ENCODE results near the gene SPATA6. TPM values are rescaled to one million over a fixed set of nuclear protein-coding genes. Genes with fewer than 3 reads are reported as not detected.
"Not testable (repeated sequence)": the region's sequence is repeated elsewhere in the genome, so short reads cannot be mapped to it uniquely, and the experiment has no call there.

Gene SPATA6
- total RNA-seq, 1 experiment from 2014 or later, result not detected

DNA sequence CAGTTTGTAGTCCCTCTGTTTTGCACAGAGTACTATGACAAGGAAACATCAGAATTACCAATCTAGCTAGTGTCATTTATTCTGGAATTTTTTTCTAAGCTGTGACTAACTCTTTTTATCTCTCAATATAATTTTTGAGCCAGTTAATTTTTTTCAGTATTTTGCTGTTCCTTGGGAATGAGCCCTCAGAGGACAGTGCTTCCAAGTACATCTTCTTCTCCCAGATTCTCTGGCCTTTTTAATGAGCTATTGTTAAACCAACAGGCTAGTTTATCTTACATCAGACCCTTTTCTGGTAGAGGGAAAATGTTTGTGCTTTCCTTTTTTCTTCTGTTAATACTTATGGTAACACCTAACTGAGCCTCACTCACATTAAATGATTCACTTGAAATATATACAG, 34.6 kb downstream of the SPATA6 start:
- not testable (repeated sequence) for H3K9me3 ChIP-seq (replicated peaks); H3K36me3 ChIP-seq; H3K27ac ChIP-seq; H3K4me3 ChIP-seq; DNase-seq (ENCODE audit: low read depth in 1 of 2, low spot score in 2 of 2); H3K4me1 ChIP-seq (replicated peaks); H3K27me3 ChIP-seq (replicated peaks)

DNA sequence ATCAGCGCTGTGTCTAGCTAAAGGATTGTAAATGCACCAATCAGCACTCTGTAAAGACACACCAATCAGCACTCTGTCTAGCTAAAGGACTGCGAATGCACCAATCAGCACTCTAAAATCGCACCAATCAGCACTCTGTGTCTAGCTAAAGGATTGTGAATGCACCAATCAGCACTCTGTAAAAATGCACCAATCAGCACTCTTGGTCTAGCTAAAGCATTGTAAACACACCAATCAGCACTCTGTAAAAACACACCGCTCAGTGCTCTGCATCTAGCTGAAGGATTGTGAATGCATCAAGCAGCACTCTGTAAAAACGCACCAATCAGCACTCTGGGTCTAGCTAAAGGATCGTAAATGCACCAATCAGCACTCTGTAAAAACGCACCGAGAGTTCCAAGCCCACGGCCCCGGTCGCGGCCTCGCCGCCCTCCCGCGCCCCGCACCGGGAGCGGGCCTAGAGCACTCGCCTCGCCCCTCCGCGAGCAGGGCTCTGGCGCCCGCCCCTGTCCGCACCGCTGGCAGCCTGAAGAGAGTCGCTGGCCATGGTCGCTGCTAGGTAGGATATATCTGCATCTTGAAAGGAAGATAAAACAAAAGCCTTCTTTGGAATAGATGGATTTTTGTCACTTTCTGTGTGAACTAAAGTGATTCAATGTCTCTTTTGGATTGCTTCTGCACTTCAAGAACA, 36.5 kb downstream of the SPATA6 start:
- not testable (repeated sequence) for H3K27ac ChIP-seq; DNase-seq (ENCODE audit: low read depth in 1 of 2, low spot score in 2 of 2); H3K4me3 ChIP-seq

DNA sequence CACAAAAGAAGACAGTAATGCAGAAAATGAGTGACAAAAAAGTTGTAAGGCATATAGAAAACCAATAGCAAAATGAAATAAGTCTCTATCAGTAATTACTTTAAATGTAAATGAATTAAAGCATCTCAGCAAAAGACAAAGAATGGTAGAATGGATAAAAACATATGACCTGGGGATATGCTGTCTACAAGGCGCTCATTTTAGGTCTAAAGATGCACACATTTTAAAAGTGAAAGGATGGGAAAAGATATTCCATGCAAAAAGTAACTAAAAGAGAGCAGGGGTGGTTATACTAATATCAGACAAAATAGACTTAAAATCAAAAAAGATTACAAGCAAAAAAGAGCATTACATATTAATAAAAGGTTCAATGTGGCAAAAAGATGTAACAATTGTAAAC, 41.2 kb downstream of the SPATA6 start:
- DNase-seq (ENCODE audit: low read depth in 1 of 2, low spot score in 2 of 2), result no peak
- Histone ChIP-seq H3K9me3 (replicated peaks) (no peaks in the 10 kb centered on the region), H3K4me3 (no peak overlapping the region), H3K27ac (no peak overlapping the region), H3K27me3 (replicated peaks) (no peaks in the 10 kb centered on the region), H3K36me3 (no peaks in the 10 kb centered on the region), H3K4me1 (replicated peaks) (no peaks in the 10 kb centered on the region)

More for the DNA sequence above, 36.5 kb downstream of the SPATA6 start:
- not testable (repeated sequence) for H3K4me1 ChIP-seq (replicated peaks); H3K9me3 ChIP-seq (replicated peaks); H3K27me3 ChIP-seq (replicated peaks); H3K36me3 ChIP-seq

DNA sequence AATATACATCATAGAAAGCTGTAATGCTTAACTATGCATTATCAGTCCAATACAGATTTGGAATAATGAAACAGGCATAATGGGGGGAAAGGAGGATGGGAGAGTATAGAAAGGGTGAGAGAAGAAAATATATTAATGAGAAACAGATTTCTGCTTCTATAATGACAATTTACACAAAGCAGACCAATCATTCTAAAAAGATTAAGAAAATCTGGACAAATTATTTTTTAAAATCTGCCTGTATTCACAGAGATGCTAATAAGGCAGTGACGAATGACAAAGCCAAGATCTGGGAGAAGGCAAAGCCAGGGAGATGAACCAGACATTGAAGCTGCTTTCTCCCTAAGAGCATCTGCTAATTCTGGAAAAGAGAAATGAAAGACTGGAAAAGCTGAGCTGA, 50.0 kb downstream of the SPATA6 start:
- no peaks in the 10 kb centered on the region for H3K4me1 ChIP-seq (replicated peaks)
- H3K36me3 ChIP-seq, result no peaks in the 10 kb centered on the region
- H3K27me3 ChIP-seq (replicated peaks), result no peaks in the 10 kb centered on the region
- no peaks in the 10 kb centered on the region for H3K9me3 ChIP-seq (replicated peaks)
- H3K27ac ChIP-seq, result no peak overlapping the region
- DNase-seq (ENCODE audit: low read depth in 1 of 2, low spot score in 2 of 2), result no peak
- no peak overlapping the region for H3K4me3 ChIP-seq

DNA sequence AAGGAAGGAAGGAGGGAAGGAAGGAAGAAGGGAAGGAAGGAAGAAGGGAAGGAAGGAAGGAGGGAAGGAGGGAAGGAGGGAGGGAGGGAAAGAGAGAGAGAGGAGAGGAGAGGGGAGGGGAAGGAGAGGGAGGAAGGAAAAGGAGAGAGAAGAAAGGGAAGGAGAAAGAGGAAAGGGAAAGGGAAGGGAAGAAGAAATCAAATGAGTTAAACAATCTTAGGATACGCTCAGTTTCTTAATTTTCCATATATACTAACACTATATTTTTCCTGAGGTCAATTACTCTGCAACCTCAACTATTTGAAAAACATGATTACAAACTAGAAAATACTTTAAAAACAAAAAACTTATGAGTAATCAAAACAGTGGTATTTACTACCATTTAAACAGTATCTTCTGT, 53.3 kb downstream of the SPATA6 start:
- DNase-seq (ENCODE audit: low read depth in 1 of 2, low spot score in 2 of 2), result no peak
- no peak overlapping the region for H3K4me3 ChIP-seq
- no peaks in the 10 kb centered on the region for H3K27me3 ChIP-seq (replicated peaks)
- no peaks in the 10 kb centered on the region for H3K4me1 ChIP-seq (replicated peaks)
- H3K36me3 ChIP-seq, result no peaks in the 10 kb centered on the region
- H3K9me3 ChIP-seq (replicated peaks), result no peaks in the 10 kb centered on the region
- H3K27ac ChIP-seq, result no peak overlapping the region

DNA sequence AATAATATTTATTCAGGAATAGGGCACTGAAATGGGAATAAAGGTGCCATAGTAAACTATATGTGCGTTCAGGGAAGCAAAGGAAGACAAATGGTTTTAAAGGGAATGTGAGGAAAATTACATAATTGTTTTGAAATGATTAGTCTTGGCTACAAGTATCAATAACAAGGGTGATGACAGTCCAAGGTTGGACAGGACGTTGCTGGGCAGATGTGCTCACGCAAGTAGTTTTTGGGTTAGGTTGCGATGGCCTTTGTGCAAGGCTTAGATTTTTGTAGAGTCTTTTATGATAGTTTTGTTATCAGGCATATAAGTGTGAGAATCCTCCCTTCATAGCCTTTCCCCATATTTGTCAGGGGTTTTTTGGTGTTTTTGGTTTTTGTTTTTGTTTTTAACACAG, 57.0 kb downstream of the SPATA6 start:
- Histone ChIP-seq H3K9me3 (replicated peaks) (no peaks in the 10 kb centered on the region), H3K36me3 (no peaks in the 10 kb centered on the region), H3K4me3 (no peak overlapping the region), H3K4me1 (replicated peaks) (no peaks in the 10 kb centered on the region), H3K27ac (no peak overlapping the region), H3K27me3 (replicated peaks) (no peaks in the 10 kb centered on the region)
- DNase-seq (ENCODE audit: low read depth in 1 of 2, low spot score in 2 of 2), result no peak

DNA sequence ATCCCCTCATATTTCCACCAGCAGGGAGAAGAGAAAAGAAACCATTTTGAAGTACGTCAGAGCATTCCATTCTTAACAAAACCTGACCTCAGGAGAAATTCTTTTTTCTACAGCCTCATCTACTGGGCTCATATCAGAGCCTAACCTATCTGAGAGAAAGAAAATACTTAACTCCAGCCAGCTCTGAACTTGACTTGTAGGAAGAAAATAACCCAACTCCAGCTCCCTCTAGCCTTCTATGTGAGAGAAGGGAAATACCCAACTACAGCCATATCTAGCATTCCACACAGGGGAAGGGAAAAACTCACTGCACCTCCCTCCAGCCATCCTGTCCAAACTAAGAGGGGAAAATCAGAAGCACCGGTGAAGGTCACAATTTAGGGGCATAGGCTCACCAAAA, 57.7 kb downstream of the SPATA6 start:
- no peak overlapping the region for H3K27ac ChIP-seq
- H3K27me3 ChIP-seq (replicated peaks), result no peaks in the 10 kb centered on the region
- H3K9me3 ChIP-seq (replicated peaks), result no peaks in the 10 kb centered on the region
- no peaks in the 10 kb centered on the region for H3K4me1 ChIP-seq (replicated peaks)
- H3K4me3 ChIP-seq, result no peak overlapping the region
- no peaks in the 10 kb centered on the region for H3K36me3 ChIP-seq
- no peak for DNase-seq (ENCODE audit: low read depth in 1 of 2, low spot score in 2 of 2)

DNA sequence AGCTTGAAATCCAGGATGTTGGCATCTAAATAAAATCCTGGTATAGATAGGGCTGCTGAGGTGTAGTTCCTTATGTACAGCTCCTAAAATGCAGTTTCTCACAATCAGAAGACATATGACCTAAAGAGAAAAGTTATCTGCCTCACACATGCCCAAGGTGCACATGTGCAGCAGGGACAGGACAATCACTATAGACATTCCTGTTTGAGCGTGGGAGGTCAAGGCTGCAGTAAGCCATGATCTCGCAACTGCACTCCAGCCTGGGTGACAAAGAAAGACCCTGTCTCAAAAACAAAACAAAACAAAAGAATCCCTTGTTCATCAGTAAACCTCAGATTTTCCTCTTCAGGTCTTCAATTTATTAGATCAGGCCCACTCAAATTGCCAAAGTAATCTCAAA, 66.1 kb downstream of the SPATA6 start:
- no peaks in the 10 kb centered on the region for H3K4me1 ChIP-seq (replicated peaks)
- no peak overlapping the region for H3K27ac ChIP-seq
- DNase-seq (ENCODE audit: low read depth in 1 of 2, low spot score in 2 of 2), result no peak
- H3K27me3 ChIP-seq (replicated peaks), result no peaks in the 10 kb centered on the region
- H3K36me3 ChIP-seq, result no peaks in the 10 kb centered on the region
- H3K4me3 ChIP-seq, result no peak overlapping the region
- no peaks in the 10 kb centered on the region for H3K9me3 ChIP-seq (replicated peaks)

DNA sequence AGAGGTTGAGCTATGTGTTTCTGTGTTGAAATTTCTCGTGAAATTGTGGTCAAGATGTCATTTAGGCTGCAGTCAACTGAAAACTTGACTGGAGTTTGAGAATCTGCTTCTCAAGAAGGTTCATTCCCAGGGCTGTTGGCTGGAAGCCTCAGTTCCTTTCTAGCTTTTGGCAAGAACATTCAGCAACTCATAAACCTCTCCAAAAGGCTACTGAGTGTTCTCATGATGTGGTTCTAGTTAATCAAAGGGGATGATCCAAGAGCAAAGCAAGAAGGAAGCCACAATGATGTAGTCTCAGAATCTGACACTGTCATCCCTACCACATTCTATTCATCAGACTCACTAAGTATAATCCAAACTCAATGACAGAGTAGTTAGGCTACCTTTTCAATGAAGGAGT, 66.6 kb downstream of the SPATA6 start:
- H3K36me3 ChIP-seq, result no peaks in the 10 kb centered on the region
- no peaks in the 10 kb centered on the region for H3K27me3 ChIP-seq (replicated peaks)
- no peak for DNase-seq (ENCODE audit: low read depth in 1 of 2, low spot score in 2 of 2)
- no peak overlapping the region for H3K27ac ChIP-seq
- no peak overlapping the region for H3K4me3 ChIP-seq
- H3K9me3 ChIP-seq (replicated peaks), result no peaks in the 10 kb centered on the region
- no peaks in the 10 kb centered on the region for H3K4me1 ChIP-seq (replicated peaks)

DNA sequence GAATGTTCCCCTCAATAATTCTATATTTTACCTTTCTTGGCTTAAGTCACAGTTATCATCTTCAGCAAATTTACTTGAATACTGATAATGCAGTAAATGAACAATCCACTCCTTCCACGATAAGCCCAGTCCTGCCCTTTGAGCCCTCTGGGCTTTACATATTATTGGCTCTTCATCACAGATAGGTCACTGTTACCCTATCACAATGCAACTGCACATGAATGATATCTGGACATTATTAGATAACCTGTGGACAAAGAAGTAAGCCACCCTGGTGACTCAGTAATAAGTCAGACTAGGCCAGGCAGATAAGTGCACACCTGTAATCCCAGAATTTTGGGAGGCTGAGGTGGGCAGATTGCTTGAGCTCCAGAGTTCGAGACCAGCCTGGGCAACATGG, 69.4 kb downstream of the SPATA6 start:
- Histone ChIP-seq H3K9me3 (replicated peaks) (no peaks in the 10 kb centered on the region), H3K4me1 (replicated peaks) (no peaks in the 10 kb centered on the region)
- no peak for DNase-seq (ENCODE audit: low read depth in 1 of 2, low spot score in 2 of 2)

DNA sequence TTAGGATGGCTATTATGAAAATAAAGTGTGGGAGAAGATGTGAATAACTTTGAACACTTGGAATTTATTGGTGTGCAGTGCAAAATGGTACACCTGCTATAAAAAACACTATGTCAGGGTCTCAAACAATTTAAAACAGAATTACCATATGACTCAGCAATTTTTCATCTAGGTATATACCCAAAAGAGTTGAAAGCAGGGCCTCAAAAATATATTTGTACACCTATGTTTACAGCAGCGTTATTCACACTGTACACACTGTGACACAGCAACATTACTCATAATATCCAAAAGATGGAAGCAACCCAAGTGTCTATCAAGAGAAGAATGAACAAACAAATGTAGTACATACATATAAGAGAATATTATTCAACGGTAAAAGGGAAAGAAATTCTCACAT, 75.8 kb downstream of the SPATA6 start:
- Histone ChIP-seq H3K36me3 (no peaks in the 10 kb centered on the region), H3K4me1 (replicated peaks) (no peaks in the 10 kb centered on the region), H3K9me3 (replicated peaks) (no peaks in the 10 kb centered on the region), H3K27me3 (replicated peaks) (no peaks in the 10 kb centered on the region), H3K27ac (no peak overlapping the region), H3K4me3 (no peak overlapping the region)
- no peak for DNase-seq (ENCODE audit: low read depth in 1 of 2, low spot score in 2 of 2)

More for the DNA sequence above, 69.4 kb downstream of the SPATA6 start:
- H3K27ac ChIP-seq, result no peak overlapping the region
- no peaks in the 10 kb centered on the region for H3K27me3 ChIP-seq (replicated peaks)
- no peak overlapping the region for H3K4me3 ChIP-seq
- H3K36me3 ChIP-seq, result no peaks in the 10 kb centered on the region

DNA sequence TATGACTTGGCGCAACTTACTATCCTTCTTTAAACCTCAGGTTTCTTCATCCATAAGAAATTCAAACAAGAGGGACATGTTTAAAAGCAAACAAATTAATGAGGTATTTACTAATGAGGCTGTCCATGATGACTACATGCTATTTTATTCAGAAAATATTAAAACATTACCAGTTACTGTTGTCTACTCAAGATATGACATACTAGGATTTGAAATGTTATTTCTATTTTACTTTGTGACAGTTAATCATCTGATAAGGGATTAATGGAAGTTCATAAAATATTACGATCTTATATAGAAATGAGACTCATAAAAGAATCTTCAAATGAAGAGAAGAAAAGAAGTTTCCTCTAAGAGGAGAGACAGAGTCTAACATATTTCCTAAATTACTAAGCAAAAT, 80.1 kb downstream of the SPATA6 start:
- Histone ChIP-seq H3K36me3 (no peaks in the 10 kb centered on the region), H3K4me1 (replicated peaks) (no peaks in the 10 kb centered on the region), H3K27me3 (replicated peaks) (no peaks in the 10 kb centered on the region), H3K4me3 (no peak overlapping the region), H3K9me3 (replicated peaks) (no peaks in the 10 kb centered on the region), H3K27ac (no peak overlapping the region)
- no peak for DNase-seq (ENCODE audit: low read depth in 1 of 2, low spot score in 2 of 2)

DNA sequence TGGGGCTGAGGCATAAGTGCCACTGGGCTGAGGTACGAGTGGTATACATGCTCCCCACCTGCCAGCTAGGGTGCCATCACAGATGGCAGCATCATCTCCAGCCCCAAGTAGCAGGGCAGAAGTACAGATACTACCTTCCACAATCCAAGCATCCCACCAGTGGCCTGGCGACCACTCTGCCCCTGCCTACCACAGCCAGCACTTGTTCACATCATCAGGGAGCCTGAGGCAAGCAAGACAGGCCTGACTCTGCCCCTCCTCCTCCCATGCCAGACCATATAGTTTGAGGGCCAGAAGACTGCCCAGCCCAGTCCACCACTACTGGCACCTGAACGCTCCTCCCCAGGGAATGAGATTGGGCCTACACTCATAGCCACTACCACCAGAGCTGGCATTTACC, 84.6 kb downstream of the SPATA6 start:
- Histone ChIP-seq H3K27ac (no peak overlapping the region), H3K4me3 (no peak overlapping the region), H3K27me3 (replicated peaks) (no peaks in the 10 kb centered on the region), H3K36me3 (no peaks in the 10 kb centered on the region), H3K9me3 (replicated peaks) (no peaks in the 10 kb centered on the region), H3K4me1 (replicated peaks) (no peaks in the 10 kb centered on the region)
- no peak for DNase-seq (ENCODE audit: low read depth in 1 of 2, low spot score in 2 of 2)

DNA sequence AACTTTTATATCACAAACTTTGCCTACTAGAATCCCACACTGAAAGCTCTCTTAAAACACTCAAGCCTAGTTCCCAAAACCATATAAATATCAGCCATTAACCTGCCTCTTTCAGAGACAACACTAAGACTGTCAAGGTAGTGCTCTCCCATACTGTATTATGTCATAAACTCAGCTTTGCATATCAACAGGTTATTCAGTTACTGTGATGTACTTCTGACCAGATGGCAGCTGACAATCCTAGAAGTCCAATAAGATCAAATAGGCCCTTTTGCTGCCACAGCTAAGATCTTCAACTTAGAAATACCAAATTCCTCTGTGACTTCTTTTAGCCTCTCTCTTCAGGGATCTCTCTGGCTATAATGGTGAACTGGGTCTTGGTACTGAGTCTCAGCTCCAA, 97.2 kb downstream of the SPATA6 start:
- H3K9me3 ChIP-seq (replicated peaks), result peaks cover 3% of the 10 kb centered on the region; the same call in 1 of the 2 replicates

DNA sequence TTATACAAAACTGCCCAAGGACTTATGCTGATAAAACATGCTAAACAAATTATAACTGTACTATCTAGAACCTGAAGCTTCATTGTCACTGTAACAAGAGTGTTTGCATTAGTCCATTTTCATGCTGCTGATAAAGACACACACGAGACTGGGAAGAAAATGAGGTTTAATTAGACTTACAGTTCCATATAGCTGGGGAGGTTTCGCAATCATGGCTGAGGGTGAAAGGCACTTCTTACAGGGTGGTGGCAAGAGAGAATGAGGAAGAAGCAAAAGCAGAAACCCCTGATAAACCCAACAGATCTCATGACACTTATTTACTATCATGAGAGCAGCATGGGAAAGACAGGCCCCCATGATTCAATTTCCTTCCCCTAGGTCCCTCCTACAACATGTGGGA, 100.4 kb downstream of the SPATA6 start:
- Histone ChIP-seq H3K4me3 (no peak overlapping the region), H3K4me1 (replicated peaks) (no peaks in the 10 kb centered on the region), H3K27ac (no peak overlapping the region), H3K9me3 (replicated peaks) (peaks cover 3% of the 10 kb centered on the region; the same call in 1 of the 2 replicates), H3K36me3 (no peaks in the 10 kb centered on the region), H3K27me3 (replicated peaks) (no peaks in the 10 kb centered on the region)
- no peak for DNase-seq (ENCODE audit: low read depth in 1 of 2, low spot score in 2 of 2)

More for the DNA sequence above, 97.2 kb downstream of the SPATA6 start:
- H3K4me1 ChIP-seq (replicated peaks), result no peaks in the 10 kb centered on the region
- H3K27me3 ChIP-seq (replicated peaks), result no peaks in the 10 kb centered on the region
- DNase-seq (ENCODE audit: low read depth in 1 of 2, low spot score in 2 of 2), result no peak
- H3K4me3 ChIP-seq, result no peak overlapping the region
- H3K36me3 ChIP-seq, result no peaks in the 10 kb centered on the region
- H3K27ac ChIP-seq, result no peak overlapping the region
